ENCODE results near the gene TMCC2.
A peak's percentile ranks its signal among the peaks of the same experiment; 100 is the strongest.
"Not testable (repeated sequence)": the region's sequence is repeated elsewhere in the genome, so short reads cannot be mapped to it uniquely, and the experiment has no call there.

Gene TMCC2, protein sequence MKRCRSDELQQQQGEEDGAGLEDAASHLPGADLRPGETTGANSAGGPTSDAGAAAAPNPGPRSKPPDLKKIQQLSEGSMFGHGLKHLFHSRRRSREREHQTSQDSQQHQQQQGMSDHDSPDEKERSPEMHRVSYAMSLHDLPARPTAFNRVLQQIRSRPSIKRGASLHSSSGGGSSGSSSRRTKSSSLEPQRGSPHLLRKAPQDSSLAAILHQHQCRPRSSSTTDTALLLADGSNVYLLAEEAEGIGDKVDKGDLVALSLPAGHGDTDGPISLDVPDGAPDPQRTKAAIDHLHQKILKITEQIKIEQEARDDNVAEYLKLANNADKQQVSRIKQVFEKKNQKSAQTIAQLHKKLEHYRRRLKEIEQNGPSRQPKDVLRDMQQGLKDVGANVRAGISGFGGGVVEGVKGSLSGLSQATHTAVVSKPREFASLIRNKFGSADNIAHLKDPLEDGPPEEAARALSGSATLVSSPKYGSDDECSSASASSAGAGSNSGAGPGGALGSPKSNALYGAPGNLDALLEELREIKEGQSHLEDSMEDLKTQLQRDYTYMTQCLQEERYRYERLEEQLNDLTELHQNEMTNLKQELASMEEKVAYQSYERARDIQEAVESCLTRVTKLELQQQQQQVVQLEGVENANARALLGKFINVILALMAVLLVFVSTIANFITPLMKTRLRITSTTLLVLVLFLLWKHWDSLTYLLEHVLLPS

DNA sequence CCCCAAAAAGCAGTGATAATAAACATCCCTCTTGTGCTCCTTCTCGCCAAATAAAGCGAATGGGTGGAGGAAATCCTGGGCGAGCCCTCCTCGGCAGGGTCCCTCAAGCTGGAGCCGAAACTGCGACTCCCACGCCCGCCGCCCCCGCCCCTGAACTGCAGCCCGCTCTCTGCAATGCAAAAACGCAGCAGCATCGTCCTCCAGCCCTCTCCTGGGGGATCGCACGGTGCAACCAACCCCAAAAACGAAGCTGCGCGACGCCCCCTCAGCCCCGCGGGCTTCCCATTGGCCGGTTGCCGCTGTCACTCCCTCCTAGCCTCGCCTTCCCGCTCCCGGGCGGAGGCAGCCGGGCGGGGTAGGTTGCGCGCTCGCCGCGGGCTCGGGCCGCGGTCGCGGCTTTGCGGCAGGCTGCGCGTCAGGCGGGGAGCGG is at the start of gene TMCC2:
Gene TMCC2 (plus strand): TSS at position 363 of the 430 bp plus-strand sequence. CDS start 619 bp downstream, outside the sequence.
- Histone ChIP-seq H3K27me3 (ENCODE audit: insufficient read depth, low read length) (peaks cover 14% of the 10 kb centered on the region), H3K79me2 (ENCODE audit: control insufficient read depth, insufficient read depth, low read length, unreplicated experiment) (no peaks in the 10 kb centered on the region), H3K36me3 (ENCODE audit: insufficient read depth, low read length) (no peaks in the 10 kb centered on the region), H3K4me1 (ENCODE audit: control insufficient read depth, insufficient read depth, low read length, unreplicated experiment) (peaks cover 9% of the 10 kb centered on the region), H2AFZ (ENCODE audit: low read length, unreplicated experiment) (peak within 1 kb of the TSS; percentile 95), H3K27ac (ENCODE audit: low read depth, low read length) (no peak within 1 kb of the TSS), H3K4me3 (ENCODE audit: low read depth, low read length) (peak within 1 kb of the TSS; percentile 81)

DNA sequence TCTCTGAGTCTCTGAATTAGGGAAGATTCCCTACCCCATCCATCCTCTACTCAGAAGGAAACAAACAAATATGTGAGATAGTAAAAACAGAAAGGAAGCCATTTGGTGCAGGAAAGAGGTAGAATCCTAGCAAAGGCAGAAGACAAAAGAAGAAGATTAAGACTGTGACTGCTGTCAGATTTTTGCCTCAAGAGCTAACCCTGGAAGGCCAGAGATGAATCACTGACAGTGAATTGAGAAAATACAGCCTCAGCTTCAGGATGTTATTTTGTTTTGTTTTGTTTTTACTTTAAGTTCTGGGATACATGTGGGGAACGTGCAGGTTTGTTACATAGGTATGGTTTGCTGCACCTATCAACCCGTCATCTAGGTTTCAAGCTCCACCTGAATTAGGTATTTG is 47.9 kb upstream of the TMCC2 start:
- no peak overlapping the region for H2AFZ ChIP-seq (ENCODE audit: low read length, unreplicated experiment)
- peak overlapping the region; percentile 21; the same call in 1 of the 2 replicates for H3K27ac ChIP-seq (ENCODE audit: low read depth, low read length)
- no peak overlapping the region for H3K4me3 ChIP-seq (ENCODE audit: low read depth, low read length)
- H3K27me3 ChIP-seq (ENCODE audit: insufficient read depth, low read length): no peaks in the 10 kb centered on the region
- H3K36me3 ChIP-seq (ENCODE audit: insufficient read depth, low read length): no peaks in the 10 kb centered on the region
- H3K79me2 ChIP-seq (ENCODE audit: control insufficient read depth, insufficient read depth, low read length, unreplicated experiment): peaks cover 4% of the 10 kb centered on the region
- H3K4me1 ChIP-seq (ENCODE audit: control insufficient read depth, insufficient read depth, low read length, unreplicated experiment): peaks cover 22% of the 10 kb centered on the region

DNA sequence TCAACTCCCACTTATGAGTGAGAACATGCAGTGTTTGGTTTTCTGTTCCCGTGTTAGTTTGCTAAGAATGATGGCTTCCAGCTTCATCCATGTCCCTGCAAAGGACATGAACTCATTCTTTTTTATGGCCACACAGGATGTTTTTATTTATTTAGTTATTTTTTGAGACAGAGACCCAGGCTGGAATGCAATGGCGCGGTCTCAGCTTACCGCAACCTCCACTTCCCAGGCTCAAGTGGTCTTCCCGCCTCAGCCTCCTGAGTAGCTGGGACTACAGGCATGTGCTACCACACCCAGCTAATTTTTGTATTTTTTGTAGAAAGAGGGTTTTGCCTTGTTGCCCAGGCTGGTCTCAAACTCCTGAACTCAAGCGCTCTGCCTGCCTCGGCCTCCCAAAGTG is 47.4 kb upstream of the TMCC2 start:
- not testable (repeated sequence) for H3K27me3 ChIP-seq (ENCODE audit: insufficient read depth, low read length); H3K27ac ChIP-seq (ENCODE audit: low read depth, low read length); H3K79me2 ChIP-seq (ENCODE audit: control insufficient read depth, insufficient read depth, low read length, unreplicated experiment); H3K36me3 ChIP-seq (ENCODE audit: insufficient read depth, low read length); H2AFZ ChIP-seq (ENCODE audit: low read length, unreplicated experiment); H3K4me3 ChIP-seq (ENCODE audit: low read depth, low read length)
- H3K4me1 ChIP-seq (ENCODE audit: control insufficient read depth, insufficient read depth, low read length, unreplicated experiment): peaks cover 18% of the 10 kb centered on the region

DNA sequence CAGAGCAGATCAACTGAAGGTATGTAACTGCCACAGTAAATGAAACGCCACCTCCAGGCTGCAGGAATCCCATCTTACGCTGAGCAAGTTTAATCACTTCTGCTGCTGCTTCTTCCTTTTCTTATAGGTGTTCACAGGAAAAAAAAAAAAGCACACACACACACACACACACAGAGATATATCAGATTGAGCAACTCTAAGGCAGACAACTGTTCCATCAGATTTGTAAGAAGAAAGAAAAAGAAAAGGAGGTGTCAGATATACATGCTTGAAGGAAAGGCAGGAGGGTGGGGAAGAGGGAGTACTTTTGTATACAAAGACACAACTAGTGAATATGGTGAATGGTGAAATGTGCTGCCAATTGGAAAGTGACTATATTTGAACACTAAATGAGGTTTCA is 44.8 kb upstream of the TMCC2 start:
- H2AFZ ChIP-seq (ENCODE audit: low read length, unreplicated experiment): no peak overlapping the region
- peaks cover 2% of the 10 kb centered on the region for H3K79me2 ChIP-seq (ENCODE audit: control insufficient read depth, insufficient read depth, low read length, unreplicated experiment)
- H3K36me3 ChIP-seq (ENCODE audit: insufficient read depth, low read length): peaks cover 10% of the 10 kb centered on the region
- no peak overlapping the region for H3K27ac ChIP-seq (ENCODE audit: low read depth, low read length)
- H3K4me3 ChIP-seq (ENCODE audit: low read depth, low read length): no peak overlapping the region
- no peaks in the 10 kb centered on the region for H3K27me3 ChIP-seq (ENCODE audit: insufficient read depth, low read length)
- H3K4me1 ChIP-seq (ENCODE audit: control insufficient read depth, insufficient read depth, low read length, unreplicated experiment): peaks cover 9% of the 10 kb centered on the region

- Histone ChIP-seq H3K4me1 (ENCODE audit: control insufficient read depth, insufficient read depth, low read length, unreplicated experiment) (peaks cover 9% of the 10 kb centered on the region), H3K79me2 (ENCODE audit: control insufficient read depth, insufficient read depth, low read length, unreplicated experiment) (no peaks in the 10 kb centered on the region), H3K27ac (ENCODE audit: low read depth, low read length) (no peak overlapping the region), H3K27me3 (ENCODE audit: insufficient read depth, low read length) (no peaks in the 10 kb centered on the region), H3K4me3 (ENCODE audit: low read depth, low read length) (no peak overlapping the region), H2AFZ (ENCODE audit: low read length, unreplicated experiment) (no peak overlapping the region), H3K36me3 (ENCODE audit: insufficient read depth, low read length) (peaks cover 10% of the 10 kb centered on the region)
Measured at GRCh38 chr1:205183676-205184335, 43.9 kb upstream of the TMCC2 start.

DNA sequence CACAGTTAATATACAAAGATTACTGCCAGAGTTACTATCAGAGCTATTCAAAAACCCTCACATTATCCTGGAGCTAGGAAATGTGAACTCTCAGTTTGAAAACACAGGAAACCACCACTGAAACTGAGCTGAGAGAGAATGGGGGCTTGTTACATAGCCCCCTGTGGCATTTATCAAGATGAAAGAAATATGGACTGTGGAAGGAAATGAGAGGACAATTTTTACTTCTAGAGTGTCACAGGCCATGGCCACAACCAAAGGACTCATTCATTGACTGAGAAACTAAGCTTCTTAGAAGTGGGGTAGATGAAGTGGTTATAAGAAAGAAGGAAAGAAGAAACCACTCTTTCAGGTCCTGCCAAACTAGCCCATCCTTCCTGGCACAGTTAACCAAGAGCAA is 41.6 kb upstream of the TMCC2 start:
- H3K36me3 ChIP-seq (ENCODE audit: insufficient read depth, low read length): peaks cover 10% of the 10 kb centered on the region
- H3K27me3 ChIP-seq (ENCODE audit: insufficient read depth, low read length): no peaks in the 10 kb centered on the region
- no peak overlapping the region for H3K27ac ChIP-seq (ENCODE audit: low read depth, low read length)
- H3K79me2 ChIP-seq (ENCODE audit: control insufficient read depth, insufficient read depth, low read length, unreplicated experiment): peaks cover 17% of the 10 kb centered on the region
- no peak overlapping the region for H2AFZ ChIP-seq (ENCODE audit: low read length, unreplicated experiment)
- H3K4me1 ChIP-seq (ENCODE audit: control insufficient read depth, insufficient read depth, low read length, unreplicated experiment): no peaks in the 10 kb centered on the region
- H3K4me3 ChIP-seq (ENCODE audit: low read depth, low read length): no peak overlapping the region

DNA sequence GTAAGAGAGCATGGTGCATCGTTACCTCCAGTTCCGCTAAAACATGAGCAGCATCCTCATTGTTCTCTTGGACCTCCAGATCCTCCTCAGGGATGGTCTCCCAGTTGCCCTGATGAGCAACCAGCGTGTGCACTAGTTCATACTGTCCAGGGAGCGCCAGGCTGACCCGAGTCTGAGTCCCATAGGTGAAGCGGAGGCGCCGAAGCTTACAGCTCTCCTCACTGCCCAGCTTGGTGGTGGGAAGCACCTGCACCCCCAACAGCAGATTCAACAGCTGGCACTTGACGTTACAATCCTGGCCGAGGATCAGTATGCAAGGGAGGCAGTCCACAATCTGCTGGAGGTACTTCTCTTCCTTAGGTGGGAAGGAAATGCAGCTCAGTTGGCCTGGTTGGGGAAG is 40.3 kb upstream of the TMCC2 start:
- Histone ChIP-seq H3K27ac (ENCODE audit: low read depth, low read length) (no peak overlapping the region), H3K4me1 (ENCODE audit: control insufficient read depth, insufficient read depth, low read length, unreplicated experiment) (no peaks in the 10 kb centered on the region), H3K36me3 (ENCODE audit: insufficient read depth, low read length) (peaks cover 10% of the 10 kb centered on the region), H3K4me3 (ENCODE audit: low read depth, low read length) (no peak overlapping the region), H2AFZ (ENCODE audit: low read length, unreplicated experiment) (no peak overlapping the region), H3K27me3 (ENCODE audit: insufficient read depth, low read length) (no peaks in the 10 kb centered on the region), H3K79me2 (ENCODE audit: control insufficient read depth, insufficient read depth, low read length, unreplicated experiment) (peaks cover 17% of the 10 kb centered on the region)

- Histone ChIP-seq H2AFZ (ENCODE audit: low read length, unreplicated experiment) (no peak overlapping the region), H3K27me3 (ENCODE audit: insufficient read depth, low read length) (no peaks in the 10 kb centered on the region), H3K4me1 (ENCODE audit: control insufficient read depth, insufficient read depth, low read length, unreplicated experiment) (no peaks in the 10 kb centered on the region), H3K4me3 (ENCODE audit: low read depth, low read length) (no peak overlapping the region), H3K79me2 (ENCODE audit: control insufficient read depth, insufficient read depth, low read length, unreplicated experiment) (peaks cover 17% of the 10 kb centered on the region), H3K36me3 (ENCODE audit: insufficient read depth, low read length) (peaks cover 10% of the 10 kb centered on the region), H3K27ac (ENCODE audit: low read depth, low read length) (no peak overlapping the region)
Measured at GRCh38 chr1:205188098-205188497, 39.6 kb upstream of the TMCC2 start.

GRCh38 chr1:205188596-205188995 is 39.1 kb upstream of the TMCC2 start:
- H3K79me2 ChIP-seq (ENCODE audit: control insufficient read depth, insufficient read depth, low read length, unreplicated experiment): peaks cover 17% of the 10 kb centered on the region
- no peak overlapping the region for H3K4me3 ChIP-seq (ENCODE audit: low read depth, low read length)
- no peaks in the 10 kb centered on the region for H3K27me3 ChIP-seq (ENCODE audit: insufficient read depth, low read length)
- H3K4me1 ChIP-seq (ENCODE audit: control insufficient read depth, insufficient read depth, low read length, unreplicated experiment): no peaks in the 10 kb centered on the region
- H3K27ac ChIP-seq (ENCODE audit: low read depth, low read length): no peak overlapping the region
- peaks cover 10% of the 10 kb centered on the region for H3K36me3 ChIP-seq (ENCODE audit: insufficient read depth, low read length)
- no peak overlapping the region for H2AFZ ChIP-seq (ENCODE audit: low read length, unreplicated experiment)

DNA sequence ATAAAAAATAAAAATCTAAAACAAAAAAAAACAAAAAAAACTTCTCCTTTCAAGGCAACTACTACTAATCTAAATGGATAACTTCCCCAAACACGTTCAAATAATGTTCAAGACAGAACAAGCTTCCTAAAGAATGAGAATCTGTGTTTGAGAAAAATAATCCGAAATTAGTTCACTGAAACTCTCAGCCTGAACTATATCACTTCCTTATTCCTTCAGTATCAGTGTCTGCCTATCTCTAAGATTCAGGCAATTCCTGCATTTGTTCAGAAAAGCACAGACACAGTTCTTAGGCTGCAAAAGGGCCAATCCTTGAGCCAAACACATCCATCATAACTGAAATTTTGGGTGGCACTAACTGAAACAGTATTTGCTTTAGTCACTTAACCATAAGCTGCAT is 38.6 kb upstream of the TMCC2 start:
- Histone ChIP-seq H3K36me3 (ENCODE audit: insufficient read depth, low read length) (peaks cover 10% of the 10 kb centered on the region), H3K79me2 (ENCODE audit: control insufficient read depth, insufficient read depth, low read length, unreplicated experiment) (peaks cover 17% of the 10 kb centered on the region), H2AFZ (ENCODE audit: low read length, unreplicated experiment) (no peak overlapping the region), H3K4me3 (ENCODE audit: low read depth, low read length) (no peak overlapping the region), H3K27ac (ENCODE audit: low read depth, low read length) (no peak overlapping the region), H3K27me3 (ENCODE audit: insufficient read depth, low read length) (no peaks in the 10 kb centered on the region), H3K4me1 (ENCODE audit: control insufficient read depth, insufficient read depth, low read length, unreplicated experiment) (no peaks in the 10 kb centered on the region)

All from ACC112 (cell line).